ENCODE data around the gene ANKS1B.

The ANKS1B gene

GRCh38 chr12:99146185-99146584, 838.6 kb downstream of the ANKS1B start:
- H3K27me3 ChIP-seq (ENCODE audit: insufficient read depth, low read depth, severe bottlenecking) = no peaks in the 10 kb centered on the region
- H3K27ac ChIP-seq = no peak overlapping the region
- no peak overlapping the region for H3K4me3 ChIP-seq (ENCODE audit: low read depth, low read length)
- no peaks in the 10 kb centered on the region for H3K9me3 ChIP-seq (ENCODE audit: severe bottlenecking)
- no peak for TF ChIP-seq CTCF (IDR thresholded peaks at IDR 0.05; ENCODE audit: low read depth, low read length)
- H3K36me3 ChIP-seq = no peaks in the 10 kb centered on the region
- no peak for DNase-seq

- no peaks in the 10 kb centered on the region for H3K36me3 ChIP-seq
- DNase-seq = no peak
- no peak overlapping the region for H3K4me3 ChIP-seq (ENCODE audit: low read depth, low read length)
- H3K27me3 ChIP-seq (ENCODE audit: insufficient read depth, low read depth, severe bottlenecking) = no peaks in the 10 kb centered on the region
- no peak overlapping the region for H3K27ac ChIP-seq
- H3K9me3 ChIP-seq (ENCODE audit: severe bottlenecking) = no peaks in the 10 kb centered on the region
- no peak for TF ChIP-seq CTCF (IDR thresholded peaks at IDR 0.05; ENCODE audit: low read depth, low read length)
Observed at GRCh38 chr12:99142651-99143050, 842.1 kb downstream of the ANKS1B start.

GRCh38 chr12:99140017-99140720, 844.6 kb downstream of the ANKS1B start:
- no peaks in the 10 kb centered on the region for H3K9me3 ChIP-seq (ENCODE audit: severe bottlenecking)
- H3K4me3 ChIP-seq (ENCODE audit: low read depth, low read length) = no peak overlapping the region
- no peak for TF ChIP-seq CTCF (IDR thresholded peaks at IDR 0.05; ENCODE audit: low read depth, low read length)
- no peaks in the 10 kb centered on the region for H3K36me3 ChIP-seq
- DNase-seq = no peak
- H3K27ac ChIP-seq = no peak overlapping the region
- no peaks in the 10 kb centered on the region for H3K27me3 ChIP-seq (ENCODE audit: insufficient read depth, low read depth, severe bottlenecking)

GRCh38 chr12:99138393-99138792, 846.3 kb downstream of the ANKS1B start:
- no peaks in the 10 kb centered on the region for H3K36me3 ChIP-seq
- H3K27ac ChIP-seq = no peak overlapping the region
- no peak overlapping the region for H3K4me3 ChIP-seq (ENCODE audit: low read depth, low read length)
- DNase-seq = no peak
- H3K27me3 ChIP-seq (ENCODE audit: insufficient read depth, low read depth, severe bottlenecking) = no peaks in the 10 kb centered on the region
- no peak for TF ChIP-seq CTCF (IDR thresholded peaks at IDR 0.05; ENCODE audit: low read depth, low read length)
- no peaks in the 10 kb centered on the region for H3K9me3 ChIP-seq (ENCODE audit: severe bottlenecking)

- Histone ChIP-seq H3K27ac (no peak overlapping the region), H3K4me3 (ENCODE audit: low read depth, low read length) (no peak overlapping the region), H3K27me3 (ENCODE audit: insufficient read depth, low read depth, severe bottlenecking) (no peaks in the 10 kb centered on the region), H3K9me3 (ENCODE audit: severe bottlenecking) (no peaks in the 10 kb centered on the region), H3K36me3 (no peaks in the 10 kb centered on the region)
- no peak for TF ChIP-seq CTCF (IDR thresholded peaks at IDR 0.05; ENCODE audit: low read depth, low read length)
- DNase-seq = no peak
Observed at GRCh38 chr12:99137124-99137855, 847.4 kb downstream of the ANKS1B start.
